GM23248 (cell line): Measurements from ENCODE around the gene MAP3K7CL.

Experiments used
- EZH2 ChIP-seq: fragments of 200-600 bp; sonication (generic); IDR thresholded peaks from 2 replicates; pipeline ENCODE4 v1.6.1; 2018; ENCODE audit warnings: antibody characterized with exemption, mild to moderate bottlenecking; ENCODE audit not compliant: insufficient read depth, poor library complexity, severe bottlenecking
- EZH2phosphoT487 ChIP-seq: fragments of 200-600 bp; sonication (generic); IDR thresholded peaks from 2 replicates; pipeline ENCODE4 v1.6.1; 2018; ENCODE audit warnings: antibody characterized with exemption, moderate library complexity, mild to moderate bottlenecking, low read depth; ENCODE audit not compliant: insufficient read depth

- TF ChIP-seq EZH2 (no peak), EZH2phosphoT487 (no peak)
Observed at GRCh38 chr21:29121759-29122158, 8.7 kb upstream of the MAP3K7CL start.
